B cell (primary cell): ENCODE results near the gene CCDC137. TPM values are rescaled to one million over a fixed set of nuclear protein-coding genes. Genes with fewer than 3 reads are reported as not detected.

Experiments used
- ATAC-seq: fragments of 200-7000 bp; cut with Tn5 transposase; one replicate; pipeline ENCODE4 v1.10.0; 2021; ENCODE audit warnings: low read depth, mild to moderate bottlenecking, moderate number of reproducible peaks, moderate library complexity
- CTCF ChIA-PET: fragments of 350-600 bp; sonication (Branson Sonifier 250); formaldehyde crosslinking; loops from one replicate; lab custom pipeline; 2021; ENCODE audit warnings: antibody characterized with exemption, inconsistent platforms; lab: Charles Lee
- POLR2A ChIA-PET: fragments of 350-600 bp; sonication (Branson Sonifier 250); formaldehyde crosslinking; loops from one replicate; lab custom pipeline; 2021; ENCODE audit warnings: antibody characterized with exemption; lab: Charles Lee
- DNase-seq: peaks from one replicate; pipeline ENCODE4 v3.0.0; 2013
- H2AFZ ChIP-seq: 2 replicates; pipeline ENCODE4 v1.6.1; 2012; ENCODE audit warnings: mild to moderate bottlenecking, low read depth, low read length; ENCODE audit not compliant: insufficient read depth, poor library complexity, severe bottlenecking
- H3K27ac ChIP-seq, 2 donors: 1 replicate in 1 of 2; 2 replicates in 1 of 2; pipeline ENCODE4 v1.5.1; 2012 to 2013; ENCODE audit warnings: low read length in 2 of 2, mild to moderate bottlenecking in 2 of 2, moderate library complexity in 1 of 2
- H3K27me3 ChIP-seq, 4 experiments: fragments of 200-600 bp in 1 of 4; sonication (generic) in 1 of 4; replicated peaks in 1 of 4; 1 replicate in 2 of 4; 2 replicates in 2 of 4; pipeline versions ENCODE4 v1.6.1 to v1.7.0; 2013 to 2016; ENCODE audit warnings: low read length in 3 of 4, mild to moderate bottlenecking in 2 of 4, mixed read lengths in 1 of 4, moderate library complexity in 1 of 4; ENCODE audit not compliant: insufficient read depth in 4 of 4, control insufficient read depth in 3 of 4; ENCODE audit errors: control extremely low read depth in 1 of 4
- H3K36me3 ChIP-seq, 2 experiments: replicated peaks in 1 of 2; 1 replicate in 1 of 2; 2 replicates in 1 of 2; pipeline versions ENCODE4 v1.6.1 to v1.7.1; 2013; ENCODE audit warnings: low read length in 1 of 2; ENCODE audit not compliant: insufficient read depth in 2 of 2, control insufficient read depth in 1 of 2; ENCODE audit errors: control extremely low read depth in 1 of 2, extremely low read depth in 1 of 2
- H3K4me1 ChIP-seq, 2 donors: fragments of 200-600 bp in 1 of 2; sonication (generic) in 1 of 2; 1 replicate in 1 of 2; 2 replicates in 1 of 2; pipeline versions ENCODE4 v1.5.1 to v1.6.1; 2013 to 2017; ENCODE audit warnings: low read length in 2 of 2; ENCODE audit not compliant: control insufficient read depth in 2 of 2, insufficient read depth in 2 of 2
- H3K4me2 ChIP-seq: replicated peaks from 2 replicates; pipeline ENCODE3; 2012; ENCODE audit warnings: mild to moderate bottlenecking, low read depth, low read length; ENCODE audit not compliant: poor library complexity, severe bottlenecking
- H3K4me3 ChIP-seq, 5 experiments: fragments of 200-600 bp in 1 of 5; sonication (generic) in 1 of 5; 1 replicate in 3 of 5; 2 replicates in 2 of 5; pipeline versions ENCODE4 v1.5.1 to v1.7.0; 2011 to 2016; ENCODE audit warnings: low read length in 4 of 5, mild to moderate bottlenecking in 4 of 5, low read depth in 2 of 5, control low read depth in 1 of 5, moderate library complexity in 1 of 5; ENCODE audit not compliant: insufficient read depth in 1 of 5; ENCODE audit errors: control extremely low read depth in 1 of 5, extremely low read depth in 1 of 5
- H3K79me2 ChIP-seq: fragments of 200-600 bp; sonication (generic); one replicate; pipeline ENCODE4 v1.6.0; 2016; ENCODE audit warnings: low read length; ENCODE audit not compliant: control insufficient read depth, insufficient read depth
- H3K9ac ChIP-seq: fragments of 200-600 bp; sonication (generic); 2 replicates; pipeline ENCODE4 v1.6.1; 2017; ENCODE audit warnings: mild to moderate bottlenecking, low read length, moderate library complexity
- H3K9me3 ChIP-seq, 3 donors: one replicate each; pipeline versions ENCODE4 v1.6.1 to v1.7.1; 2013; ENCODE audit warnings: low read length in 2 of 3; ENCODE audit not compliant: control insufficient read depth in 2 of 3, insufficient read depth in 1 of 3; ENCODE audit errors: control extremely low read depth in 1 of 3
- H4K20me1 ChIP-seq: 2 replicates; pipeline ENCODE4 v1.6.0; 2012; ENCODE audit warnings: mild to moderate bottlenecking, low read length; ENCODE audit not compliant: insufficient read depth, control insufficient read depth, poor library complexity, severe bottlenecking
- H3K27ac Mint-ChIP-seq: one replicate; pipeline ENCODE4 v1.8.0; 2021; ENCODE audit warnings: mixed read lengths
- H3K27me3 Mint-ChIP-seq: one replicate; pipeline ENCODE4 v1.8.0; 2021; ENCODE audit warnings: mixed read lengths
- H3K4me1 Mint-ChIP-seq: one replicate; pipeline ENCODE4 v1.8.0; 2021; ENCODE audit warnings: mixed read lengths
- H3K4me3 Mint-ChIP-seq: one replicate; pipeline ENCODE4 v1.8.0; 2021; ENCODE audit warnings: mixed read lengths
- H3K9me3 Mint-ChIP-seq: one replicate; pipeline ENCODE4 v1.8.0; 2022; ENCODE audit warnings: mixed read lengths; ENCODE audit not compliant: insufficient read depth
- CTCF ChIP-seq: fragments of 200-600 bp; IDR thresholded peaks from one replicate; pipeline ENCODE4 v1.8.0; 2022; ENCODE audit warnings: antibody characterized with exemption, mild to moderate bottlenecking
- EZH2 ChIP-seq: IDR thresholded peaks from 2 replicates; pipeline ENCODE4 v1.6.1; 2012; ENCODE audit warnings: borderline replicate concordance, low read depth, mild to moderate bottlenecking, moderate library complexity, low read length; ENCODE audit not compliant: insufficient read depth, poor library complexity, severe bottlenecking
- WGBS: methylation state at CpG from one replicate; pipeline ENCODE4 v1.1.5; 2013; ENCODE audit warnings: missing lambda C conversion rate; ENCODE audit not compliant: insufficient coverage; 5-methylcytosine and 5-hydroxymethylcytosine counted together
- intact Hi-C: fragments of 100-400 bp; cut with micrococcal nuclease; formaldehyde crosslinking; loops from one replicate; pipeline ENCODE4 v1.10.0; 2022
- polyA plus RNA-seq: library from polyadenylated mRNA; depleted of rRNA; stranded (reverse); fragments of >200 nt; gene quantifications from 2 replicates; pipeline ENCODE4 v1.2.3, GENCODE V29; 2012
- total RNA-seq, 2 donors: library from RNA; stranded (reverse); fragments of 120-200 nt in 1 of 2; gene quantifications; 1 replicate in 1 of 2; 2 replicates in 1 of 2; pipeline versions ENCODE4 v1.2.3 to v1.2.4, GENCODE V29; 2013 to 2022

The CCDC137 gene
- total and polyA plus RNA-seq, 2 donors (not counting 1 experiment from before 2014, with no cell fraction given), result 18.8 to 36.0 TPM

GRCh38 chr17:81706757-81707624, 40.5 kb downstream of the CCDC137 start:
- Mint-ChIP-seq H3K27me3 (no peaks in the 10 kb centered on the region), H3K27ac (no peak overlapping the region), H3K4me3 (no peak overlapping the region), H3K4me1 (peaks cover 32% of the 10 kb centered on the region), H3K9me3 (no peaks in the 10 kb centered on the region)
- Histone ChIP-seq H2AFZ (no peak overlapping the region), H3K27ac (no peak overlapping the region), H3K36me3 (peaks cover 0 to 10% of the 10 kb centered on the region in 2 experiments), H3K79me2 (peaks cover 26% of the 10 kb centered on the region), H3K9me3 (no peaks in the 10 kb centered on the region), H3K4me3 (no peak overlapping the region), H3K4me2 (no peak overlapping the region), H4K20me1 (peaks cover 6% of the 10 kb centered on the region), H3K4me1 (peaks cover 27 to 37% of the 10 kb centered on the region in 2 donors), H3K9ac (no peak overlapping the region), H3K27me3 (peaks cover 0 to 3% (median 0%) of the 10 kb centered on the region in 4 experiments)
- intact Hi-C loops, result no loop called here
- DNase-seq, result no peak
- ChIA-PET CTCF (no interaction called here), POLR2A (interaction anchor here (0.5 kb wide), 1 partner anchor 535 kb away, joined by 5 read pairs; no protein-coding TSS in a partner anchor)
- TF ChIP-seq EZH2, result no peak
- no peak for TF ChIP-seq CTCF
- ATAC-seq, result no peak
- 97% methylated on average over 54 of the region's 54 CpGs for WGBS
